Endothelial cell of umbilical vein (primary cell): Measurements from ENCODE around the gene RHOB. TPM values are rescaled to one million over a fixed set of nuclear protein-coding genes. Genes with fewer than 3 reads are reported as not detected.

Source experiments
- BruUV-seq: library from RNA; stranded (reverse); fragments of 400-500 nt; replicated peaks from 2 replicates; lab custom pipeline; 2021; lab: Mats Ljungman, UMichigan
- CTCF ChIA-PET: fragments of 300-600, 350-600 bp; sonication (Branson Sonifier 250); formaldehyde crosslinking; loops from one replicate; lab custom pipeline; 2021; ENCODE audit warnings: antibody characterized with exemption, inconsistent platforms; lab: Charles Lee
- POLR2A ChIA-PET: fragments of 300-600, 350-600 bp; sonication (Branson Sonifier 250); formaldehyde crosslinking; loops from one replicate; lab custom pipeline; 2021; ENCODE audit warnings: antibody characterized with exemption, inconsistent platforms; lab: Charles Lee
- DNase-seq: peaks from one replicate; pipeline ENCODE4 v3.0.0-alpha.2; 2011; ENCODE audit warnings: low read depth, low spot score
- FAIRE-seq: peaks from 2 replicates; lab custom pipeline; 2011; peaks lifted over from hg19 to GRCh38; lab: Jason Lieb, UNC
- H2AFZ ChIP-seq: 2 replicates; pipeline ENCODE4 v1.6.0; 2012; ENCODE audit warnings: low read depth, low read length, control low read depth, inconsistent platforms
- H3K27ac ChIP-seq: 2 replicates; pipeline ENCODE4 v1.5.1; 2011; ENCODE audit warnings: low read depth, mild to moderate bottlenecking, control low read depth, low read length, moderate library complexity; ENCODE audit not compliant: insufficient read depth
- H3K27me3 ChIP-seq, 2 experiments: 2 replicates each; pipeline versions ENCODE4 v1.6.0 to v1.6.1; 2011; ENCODE audit warnings: low read length in 2 of 2, mixed read lengths in 1 of 2; ENCODE audit not compliant: control insufficient read depth in 2 of 2, insufficient read depth in 2 of 2
- H3K36me3 ChIP-seq, 2 experiments: 2 replicates in 1 of 2; 3 replicates in 1 of 2; pipeline ENCODE4 v1.5.1; 2011; ENCODE audit warnings: low read length in 2 of 2, mild to moderate bottlenecking in 1 of 2, moderate library complexity in 1 of 2; ENCODE audit not compliant: control insufficient read depth in 2 of 2, insufficient read depth in 2 of 2; ENCODE audit errors: extremely low read depth in 1 of 2
- H3K4me1 ChIP-seq: 3 replicates; pipeline ENCODE4 v1.5.1; 2011; ENCODE audit warnings: mild to moderate bottlenecking, low read length; ENCODE audit not compliant: control insufficient read depth, insufficient read depth; ENCODE audit errors: extremely low read depth
- H3K4me2 ChIP-seq: 2 replicates; pipeline ENCODE4 v1.6.1; 2011; ENCODE audit warnings: low read length, control low read depth, mixed read lengths; ENCODE audit not compliant: insufficient read depth
- H3K4me3 ChIP-seq, 3 experiments: fragments of 200-600 bp in 1 of 3; sonication (generic), shearing (Covaris generic) in 1 of 3; replicated peaks in 1 of 3; 2 replicates each; pipeline ENCODE4 v1.5.1; 2011 to 2016; ENCODE audit warnings: control low read depth in 3 of 3, low read length in 3 of 3, mild to moderate bottlenecking in 2 of 3, inconsistent platforms in 1 of 3, low read depth in 1 of 3, moderate library complexity in 1 of 3; ENCODE audit not compliant: insufficient read depth in 1 of 3
- H3K79me2 ChIP-seq: 2 replicates; pipeline ENCODE4 v1.6.0; 2012; ENCODE audit warnings: low read length, inconsistent platforms; ENCODE audit not compliant: control insufficient read depth, insufficient read depth
- H3K9ac ChIP-seq: replicated peaks from 2 replicates; pipeline ENCODE3; 2011; ENCODE audit warnings: low read length, control low read depth; ENCODE audit not compliant: insufficient read depth; ENCODE audit errors: extremely low read depth
- H3K9me1 ChIP-seq: replicated peaks from 3 replicates; pipeline ENCODE4 v1.6.0; 2011; ENCODE audit warnings: mild to moderate bottlenecking, low read length; ENCODE audit not compliant: control insufficient read depth, insufficient read depth; ENCODE audit errors: extremely low read depth
- H3K9me3 ChIP-seq: replicated peaks from 2 replicates; pipeline ENCODE4 v1.5.1; 2012; ENCODE audit warnings: low read length, inconsistent platforms; ENCODE audit not compliant: control insufficient read depth, insufficient read depth
- H4K20me1 ChIP-seq: replicated peaks from 2 replicates; pipeline ENCODE3; 2011; ENCODE audit warnings: mild to moderate bottlenecking, low read length; ENCODE audit not compliant: control insufficient read depth, insufficient read depth; ENCODE audit errors: extremely low read depth
- EZH2 ChIP-seq: IDR thresholded peaks from 2 replicates; pipeline ENCODE4 v1.6.1; 2012; ENCODE audit warnings: borderline replicate concordance, low read depth, mild to moderate bottlenecking, moderate library complexity, low read length, inconsistent platforms; ENCODE audit not compliant: severe bottlenecking
- FOS ChIP-seq: IDR thresholded peaks from 2 replicates; pipeline ENCODE4 v1.6.1; 2011; ENCODE audit warnings: mild to moderate bottlenecking, low read length, moderate library complexity, borderline replicate concordance; ENCODE audit not compliant: insufficient read depth
- GATA2 ChIP-seq: IDR thresholded peaks from 2 replicates; pipeline ENCODE4 v1.7.0; 2011; ENCODE audit warnings: low read depth, mild to moderate bottlenecking, moderate library complexity, mixed read lengths, low read length; ENCODE audit not compliant: insufficient read length, insufficient read depth
- JUN ChIP-seq: IDR thresholded peaks from 2 replicates; pipeline ENCODE4 v1.6.1; 2011; ENCODE audit warnings: borderline replicate concordance, low read depth; ENCODE audit not compliant: insufficient read length, insufficient read depth
- MAX ChIP-seq: IDR thresholded peaks from 2 replicates; pipeline ENCODE4 v1.6.1; 2011; ENCODE audit not compliant: insufficient read depth, insufficient read length
- MYC ChIP-seq: IDR thresholded peaks from one replicate; pipeline ENCODE4 v1.6.1; 2011; ENCODE audit warnings: mild to moderate bottlenecking, low read depth, low read length
- POLR2A ChIP-seq: IDR thresholded peaks from 2 replicates; pipeline ENCODE4 v1.6.1; 2012; ENCODE audit warnings: low read depth, mild to moderate bottlenecking, control low read depth, low read length
- POLR2AphosphoS5 ChIP-seq: IDR thresholded peaks from 2 replicates; pipeline ENCODE4 v1.6.1; 2012; ENCODE audit warnings: low read depth, mild to moderate bottlenecking, control low read depth, low read length, moderate library complexity; ENCODE audit not compliant: insufficient read depth
- dilution Hi-C: fragments of 300-500 bp; cut with MboI; formaldehyde crosslinking; loops from one replicate; pipeline ENCODE4 v1.15.0; 2019; ENCODE audit warnings: low sequenced_read_pairs; ENCODE audit not compliant: extremely low pct_ligation_motif_present
- intact Hi-C: fragments of 100-400 bp; cut with micrococcal nuclease; formaldehyde crosslinking; loops from one replicate; pipeline ENCODE4 v1.10.0; 2022
- polyA plus RNA-seq, 4 experiments: library from polyadenylated mRNA; depleted of rRNA in 3 of 4; stranded (reverse) in 3 of 4; unstranded in 1 of 4; fragments of >200 nt; gene quantifications; 2 replicates each; pipeline versions ENCODE4 v1.2.1 to v1.2.3, GENCODE V29; 2011 to 2012; ENCODE audit warnings: missing spikeins in 1 of 4
- total RNA-seq: library from RNA; stranded (reverse); gene quantifications from 2 replicates; pipeline ENCODE4 v1.2.3, GENCODE V29; 2021
- TF ChIP-seq, protein P1 (sequence below), 2 donors: IDR thresholded peaks; 1 replicate in 1 of 2; 2 replicates in 1 of 2; pipeline ENCODE4 v1.5.1; 2011; ENCODE audit warnings: low read length in 2 of 2, mild to moderate bottlenecking in 2 of 2, moderate library complexity in 2 of 2, control low read depth in 1 of 2, inconsistent platforms in 1 of 2, low read depth in 1 of 2; ENCODE audit not compliant: insufficient read depth in 1 of 2; ENCODE audit errors: extremely low read depth in 1 of 2

Gene RHOB
- total and polyA plus RNA-seq, 2 donors (not counting 3 experiments of a cell fraction or from before 2014, with no cell fraction given): 830 to 1,101 TPM

GRCh38 chr2:20474757-20475566, 28.1 kb downstream of the RHOB start:
- Histone ChIP-seq H3K4me3 (no peak overlapping the region), H4K20me1 (no peaks in the 10 kb centered on the region), H3K79me2 (no peaks in the 10 kb centered on the region), H3K9me1 (no peaks in the 10 kb centered on the region), H3K4me1 (no peaks in the 10 kb centered on the region), H3K27ac (no peak overlapping the region), H2AFZ (no peak overlapping the region), H3K9me3 (no peaks in the 10 kb centered on the region), H3K4me2 (no peak overlapping the region), H3K27me3 (no peaks in the 10 kb centered on the region), H3K36me3 (no peaks in the 10 kb centered on the region), H3K9ac (no peak overlapping the region)
- DNase-seq (no peak), FAIRE-seq (no peak)
- intact Hi-C loops: no loop called here
- dilution Hi-C loops: no loop called here
- POLR2A ChIA-PET: no interaction called here
- BruUV-seq: no TSS peak
- CTCF ChIA-PET: no interaction called here
- no peak for TF ChIP-seq POLR2AphosphoS5
- TF ChIP-seq MAX: no peak
- TF ChIP-seq, protein P1, sequence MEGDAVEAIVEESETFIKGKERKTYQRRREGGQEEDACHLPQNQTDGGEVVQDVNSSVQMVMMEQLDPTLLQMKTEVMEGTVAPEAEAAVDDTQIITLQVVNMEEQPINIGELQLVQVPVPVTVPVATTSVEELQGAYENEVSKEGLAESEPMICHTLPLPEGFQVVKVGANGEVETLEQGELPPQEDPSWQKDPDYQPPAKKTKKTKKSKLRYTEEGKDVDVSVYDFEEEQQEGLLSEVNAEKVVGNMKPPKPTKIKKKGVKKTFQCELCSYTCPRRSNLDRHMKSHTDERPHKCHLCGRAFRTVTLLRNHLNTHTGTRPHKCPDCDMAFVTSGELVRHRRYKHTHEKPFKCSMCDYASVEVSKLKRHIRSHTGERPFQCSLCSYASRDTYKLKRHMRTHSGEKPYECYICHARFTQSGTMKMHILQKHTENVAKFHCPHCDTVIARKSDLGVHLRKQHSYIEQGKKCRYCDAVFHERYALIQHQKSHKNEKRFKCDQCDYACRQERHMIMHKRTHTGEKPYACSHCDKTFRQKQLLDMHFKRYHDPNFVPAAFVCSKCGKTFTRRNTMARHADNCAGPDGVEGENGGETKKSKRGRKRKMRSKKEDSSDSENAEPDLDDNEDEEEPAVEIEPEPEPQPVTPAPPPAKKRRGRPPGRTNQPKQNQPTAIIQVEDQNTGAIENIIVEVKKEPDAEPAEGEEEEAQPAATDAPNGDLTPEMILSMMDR (IDR thresholded peaks at IDR 0.05; ENCODE audit: extremely low read depth in 1 of 2, insufficient read depth in 1 of 2, low read depth in 1 of 2, low read length in 2 of 2): no peak
- TF ChIP-seq MYC: no peak
- no peak for TF ChIP-seq GATA2
- no peak for TF ChIP-seq FOS
- TF ChIP-seq EZH2: no peak
- no peak for TF ChIP-seq POLR2A
- no peak for TF ChIP-seq JUN
